OCI-LY1 (cell line): Measurements from ENCODE around the gene CRYGC.
"Not testable (repeated sequence)": the region's sequence is repeated elsewhere in the genome, so short reads cannot be mapped to it uniquely, and the experiment has no call there.

Source experiments
- EZH2 ChIP-seq: fragments of 200-600 bp; sonication (generic), shearing (Covaris generic); IDR thresholded peaks from 2 replicates; pipeline ENCODE4 v1.8.0; 2017; ENCODE audit warnings: borderline replicate concordance, mixed run types, mild to moderate bottlenecking, antibody characterized with exemption, low read length, moderate library complexity, mixed read lengths
- TF ChIP-seq, protein P1 (sequence below): fragments of 200-600 bp; sonication (generic), shearing (Covaris generic); IDR thresholded peaks from 2 replicates; pipeline ENCODE4 v1.5.1; 2017; ENCODE audit warnings: mild to moderate bottlenecking, antibody characterized with exemption, low read length, moderate library complexity, mixed read lengths

- TF ChIP-seq, protein P1, sequence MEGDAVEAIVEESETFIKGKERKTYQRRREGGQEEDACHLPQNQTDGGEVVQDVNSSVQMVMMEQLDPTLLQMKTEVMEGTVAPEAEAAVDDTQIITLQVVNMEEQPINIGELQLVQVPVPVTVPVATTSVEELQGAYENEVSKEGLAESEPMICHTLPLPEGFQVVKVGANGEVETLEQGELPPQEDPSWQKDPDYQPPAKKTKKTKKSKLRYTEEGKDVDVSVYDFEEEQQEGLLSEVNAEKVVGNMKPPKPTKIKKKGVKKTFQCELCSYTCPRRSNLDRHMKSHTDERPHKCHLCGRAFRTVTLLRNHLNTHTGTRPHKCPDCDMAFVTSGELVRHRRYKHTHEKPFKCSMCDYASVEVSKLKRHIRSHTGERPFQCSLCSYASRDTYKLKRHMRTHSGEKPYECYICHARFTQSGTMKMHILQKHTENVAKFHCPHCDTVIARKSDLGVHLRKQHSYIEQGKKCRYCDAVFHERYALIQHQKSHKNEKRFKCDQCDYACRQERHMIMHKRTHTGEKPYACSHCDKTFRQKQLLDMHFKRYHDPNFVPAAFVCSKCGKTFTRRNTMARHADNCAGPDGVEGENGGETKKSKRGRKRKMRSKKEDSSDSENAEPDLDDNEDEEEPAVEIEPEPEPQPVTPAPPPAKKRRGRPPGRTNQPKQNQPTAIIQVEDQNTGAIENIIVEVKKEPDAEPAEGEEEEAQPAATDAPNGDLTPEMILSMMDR, result not testable (repeated sequence)
- TF ChIP-seq EZH2, result not testable (repeated sequence)
These were observed 5.5 kb downstream of the CRYGC start, which contains the start of gene CRYGD for GRCh38 chr2:208124013-208124715.
